ENCODE measurements around the gene TOMM5. TPM values are rescaled to one million over a fixed set of nuclear protein-coding genes. Genes with fewer than 3 reads are reported as not detected.

The TOMM5 gene
- total RNA-seq, 4 donors from 2014 or later: 50.4 to 79.1 (median 67.1) TPM

DNA sequence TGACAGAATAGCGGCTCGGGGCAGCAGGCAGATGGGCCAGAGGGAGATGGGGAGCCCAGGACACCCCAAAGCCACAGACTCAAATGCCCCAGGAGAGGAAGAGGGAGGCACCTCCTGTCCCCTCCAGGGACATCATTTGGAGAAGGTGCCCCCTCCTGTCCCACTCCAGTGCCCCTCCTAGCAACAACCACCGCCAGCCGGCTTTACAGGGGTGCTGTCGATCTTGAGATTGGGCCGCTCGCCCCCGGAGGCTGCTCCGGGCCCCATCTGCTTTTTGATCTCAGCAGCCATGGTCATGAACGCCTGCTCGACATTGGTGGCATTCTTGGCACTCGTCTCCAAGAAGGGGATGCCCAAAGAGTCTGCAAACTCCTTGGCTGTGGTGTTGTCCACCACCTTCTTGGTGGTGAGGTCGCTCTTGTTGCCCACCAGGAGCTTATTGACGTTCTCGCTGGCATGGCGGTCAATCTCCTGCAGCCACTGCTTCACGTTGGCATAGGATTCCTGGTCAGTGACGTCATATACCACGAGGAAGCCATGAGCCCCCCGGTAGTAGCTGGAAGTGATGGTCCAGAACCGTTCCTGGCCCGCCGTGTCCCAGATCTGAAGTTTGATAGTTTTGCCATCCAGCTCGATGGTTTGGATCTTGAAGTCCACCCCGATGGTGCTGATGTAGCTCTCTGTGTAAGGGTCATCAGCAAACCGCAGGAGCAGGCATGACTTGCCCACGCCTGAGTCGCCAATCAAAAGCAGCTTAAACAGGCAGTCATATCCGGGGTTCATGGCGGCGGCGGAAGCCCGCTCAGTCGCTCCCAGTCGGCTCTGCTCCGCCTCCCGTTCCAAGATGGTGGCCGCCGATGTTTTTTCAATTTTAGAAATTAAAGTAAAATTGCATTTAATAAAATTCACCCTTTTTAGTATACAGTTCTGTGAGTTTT lies 44.4 kb upstream of the TOMM5 start:
- no peak for DNase-seq (ENCODE audit: low spot score in 2 of 2)
- no peak overlapping the region for H3K4me3 ChIP-seq (ENCODE audit: low read depth, poor library complexity, severe bottlenecking)
- TF ChIP-seq, protein P1, sequence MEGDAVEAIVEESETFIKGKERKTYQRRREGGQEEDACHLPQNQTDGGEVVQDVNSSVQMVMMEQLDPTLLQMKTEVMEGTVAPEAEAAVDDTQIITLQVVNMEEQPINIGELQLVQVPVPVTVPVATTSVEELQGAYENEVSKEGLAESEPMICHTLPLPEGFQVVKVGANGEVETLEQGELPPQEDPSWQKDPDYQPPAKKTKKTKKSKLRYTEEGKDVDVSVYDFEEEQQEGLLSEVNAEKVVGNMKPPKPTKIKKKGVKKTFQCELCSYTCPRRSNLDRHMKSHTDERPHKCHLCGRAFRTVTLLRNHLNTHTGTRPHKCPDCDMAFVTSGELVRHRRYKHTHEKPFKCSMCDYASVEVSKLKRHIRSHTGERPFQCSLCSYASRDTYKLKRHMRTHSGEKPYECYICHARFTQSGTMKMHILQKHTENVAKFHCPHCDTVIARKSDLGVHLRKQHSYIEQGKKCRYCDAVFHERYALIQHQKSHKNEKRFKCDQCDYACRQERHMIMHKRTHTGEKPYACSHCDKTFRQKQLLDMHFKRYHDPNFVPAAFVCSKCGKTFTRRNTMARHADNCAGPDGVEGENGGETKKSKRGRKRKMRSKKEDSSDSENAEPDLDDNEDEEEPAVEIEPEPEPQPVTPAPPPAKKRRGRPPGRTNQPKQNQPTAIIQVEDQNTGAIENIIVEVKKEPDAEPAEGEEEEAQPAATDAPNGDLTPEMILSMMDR (IDR thresholded peaks at IDR 0.05): no peak
- no peak for TF ChIP-seq POLR2A (IDR thresholded peaks at IDR 0.05)
- 94% methylated on average over 38 to 39 of the region's 39 CpGs for WGBS, 2 donors
- intact Hi-C loops (cut with DNase I; ENCODE audit: low total_unique reads): no loop called here

DNA sequence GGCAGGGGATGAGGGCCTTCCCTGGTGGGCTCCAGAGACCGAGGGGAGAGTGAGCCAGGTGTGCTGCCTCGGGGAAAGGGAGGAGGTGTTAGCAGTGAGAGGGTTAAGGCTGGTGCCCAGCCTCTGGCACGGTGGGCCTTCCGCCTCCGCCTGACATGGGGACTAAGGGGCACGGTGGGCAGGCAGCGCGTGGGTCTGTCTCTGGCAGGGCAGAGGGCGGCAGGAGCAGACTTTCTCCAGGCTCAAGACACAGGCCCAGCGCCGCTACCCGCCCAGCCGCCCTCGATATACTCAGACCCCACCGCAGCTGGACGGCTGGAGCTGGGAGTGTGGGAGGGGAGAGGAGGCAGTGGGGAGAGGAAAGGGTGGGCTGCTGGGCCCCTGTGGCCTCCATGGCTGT lies 43.4 kb upstream of the TOMM5 start:
- WGBS, 2 donors: 83 to 84% methylated on average over 15 to 16 of the region's 16 CpGs
- TF ChIP-seq, protein P1 (IDR thresholded peaks at IDR 0.05): no peak
- TF ChIP-seq POLR2A (IDR thresholded peaks at IDR 0.05): no peak

DNA sequence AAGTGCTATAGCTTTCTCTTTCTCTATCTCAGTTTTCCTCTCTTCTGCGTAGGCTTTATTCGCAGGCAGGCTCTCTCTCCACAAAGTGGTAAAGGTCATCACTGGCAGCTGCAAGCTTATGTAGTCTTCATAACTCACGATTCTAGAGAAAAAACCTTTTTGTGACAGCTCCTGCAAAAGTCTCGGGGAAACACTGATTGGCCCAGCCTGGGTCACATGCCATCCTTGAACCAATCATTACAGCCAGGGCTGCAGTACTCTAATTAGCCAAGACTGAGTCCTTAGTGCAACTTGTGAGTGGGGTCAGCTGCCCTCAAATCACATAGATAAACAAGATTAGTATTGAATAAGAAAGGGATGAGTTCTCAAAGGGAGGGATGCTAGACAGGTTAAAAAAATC lies 40.1 kb upstream of the TOMM5 start:
- TF ChIP-seq, protein P1 (IDR thresholded peaks at IDR 0.05): no peak
- no peak for DNase-seq (ENCODE audit: low spot score in 2 of 2)
- WGBS, 2 donors: 89 to 90% methylated on average over 4 of the region's 4 CpGs
- H3K4me3 ChIP-seq (ENCODE audit: low read depth, poor library complexity, severe bottlenecking): no peak overlapping the region
- intact Hi-C loops (cut with DNase I; ENCODE audit: low total_unique reads): no loop called here

More for the DNA sequence above, 43.4 kb upstream of the TOMM5 start:
- intact Hi-C loops (cut with DNase I; ENCODE audit: low total_unique reads): no loop called here
- no peak overlapping the region for H3K4me3 ChIP-seq (ENCODE audit: low read depth, poor library complexity, severe bottlenecking)
- DNase-seq (ENCODE audit: low spot score in 2 of 2): no peak

- 31 to 41% methylated on average over 5 of the region's 5 CpGs for WGBS, 2 donors
- intact Hi-C loops (cut with DNase I; ENCODE audit: low total_unique reads): no loop called here
- no peak overlapping the region for H3K4me3 ChIP-seq (ENCODE audit: low read depth, poor library complexity, severe bottlenecking)
- DNase-seq (ENCODE audit: low spot score in 2 of 2): no peak
- TF ChIP-seq, protein P1 (IDR thresholded peaks at IDR 0.05): no peak
- TF ChIP-seq POLR2A (IDR thresholded peaks at IDR 0.05): no peak
Observed at GRCh38 chr9:37626708-37627292, 34.4 kb upstream of the TOMM5 start.

GRCh38 chr9:37625758-37626147 lies 33.4 kb upstream of the TOMM5 start:
- 78 to 89% methylated on average over 12 of the region's 12 CpGs for WGBS, 2 donors
- DNase-seq (ENCODE audit: low spot score in 2 of 2): no peak
- no peak for TF ChIP-seq POLR2A (IDR thresholded peaks at IDR 0.05)
- TF ChIP-seq, protein P1 (IDR thresholded peaks at IDR 0.05): no peak
- no peak overlapping the region for H3K4me3 ChIP-seq (ENCODE audit: low read depth, poor library complexity, severe bottlenecking)
- intact Hi-C loops (cut with DNase I; ENCODE audit: low total_unique reads): no loop called here

All from lower leg skin (tissue), 4 donors.